Activated gamma-delta T cell (primary cell): Measurements from ENCODE around the gene ICAM4.
"Not testable (repeated sequence)": the region's sequence is repeated elsewhere in the genome, so short reads cannot be mapped to it uniquely, and the experiment has no call there.

ENCODE experiments used
- DNase-seq: peaks from one replicate; lab custom pipeline; 2025; lab: John Stamatoyannopoulos, UW

ICAM4 gene

GRCh38 chr19:10269333-10270179, 17.2 kb upstream of the ICAM4 start:
- DNase-seq, result peak; percentile 68

GRCh38 chr19:10270180-10270615, 16.6 kb upstream of the ICAM4 start:
- peak; percentile 69 for DNase-seq

- peak; percentile 51 for DNase-seq
Observed at GRCh38 chr19:10270616-10271394, 15.9 kb upstream of the ICAM4 start, which contains the start of gene ICAM1. TSS of gene ICAM1 (plus strand) at chr19:10271120. CDS start at chr19:10271160, 40 bp downstream.

GRCh38 chr19:10271543-10272086, 15.1 kb upstream of the ICAM4 start:
- no peak for DNase-seq

GRCh38 chr19:10274589-10274988, 12.2 kb upstream of the ICAM4 start:
- no peak for DNase-seq

GRCh38 chr19:10277795-10278589, 8.8 kb upstream of the ICAM4 start:
- no peak for DNase-seq

- DNase-seq, result no peak
Observed at GRCh38 chr19:10278935-10279334, 7.8 kb upstream of the ICAM4 start.

- no peak for DNase-seq
Observed at GRCh38 chr19:10279737-10280442, 6.9 kb upstream of the ICAM4 start.

- not testable (repeated sequence) for DNase-seq
Observed at GRCh38 chr19:10282043-10282442, 4.7 kb upstream of the ICAM4 start.

GRCh38 chr19:10283301-10284064, 3.3 kb upstream of the ICAM4 start:
- DNase-seq, result no peak

- DNase-seq, result no peak
Observed at GRCh38 chr19:10284065-10284959, 2.4 kb upstream of the ICAM4 start.

GRCh38 chr19:10284960-10285278, 1.8 kb upstream of the ICAM4 start:
- no peak for DNase-seq

- no peak for DNase-seq
Observed at GRCh38 chr19:10285393-10285792, 1.4 kb upstream of the ICAM4 start.

- DNase-seq, result no peak
Observed at GRCh38 chr19:10288662-10289166, 2.0 kb downstream of the ICAM4 start.

- DNase-seq, result peak; percentile 43
Observed at GRCh38 chr19:10289167-10289835, 2.5 kb downstream of the ICAM4 start.

- DNase-seq, result peak; percentile 35
Observed at GRCh38 chr19:10289836-10290356, 3.1 kb downstream of the ICAM4 start, which contains the start of gene ICAM5. TSS of gene ICAM5 (plus strand) at chr19:10289952. CDS start at chr19:10290044, 92 bp downstream.

- no peak for DNase-seq
Observed at GRCh38 chr19:10290357-10290875, 3.7 kb downstream of the ICAM4 start.
